MM.1S (cell line): ENCODE data around the gene ZNF335.

Source experiments
- DNase-seq: peaks from one replicate; pipeline ENCODE4 v3.0.0-alpha.2; 2015
- H2AFZ ChIP-seq: fragments of 300-600 bp; sonication (generic); 2 replicates; pipeline ENCODE4 v1.6.0; 2016; ENCODE audit warnings: antibody characterized with exemption, low read length
- H3F3A ChIP-seq: fragments of 300-600 bp; sonication (generic); 2 replicates; pipeline ENCODE4 v1.6.1; 2016; ENCODE audit warnings: mild to moderate bottlenecking, antibody characterized with exemption, low read length, moderate library complexity, mixed read lengths; ENCODE audit not compliant: insufficient read depth
- H3K27ac ChIP-seq: fragments of 300-600 bp; sonication (generic); 2 replicates; pipeline ENCODE4 v1.5.1; 2016; ENCODE audit warnings: mild to moderate bottlenecking, low read length
- H3K27me3 ChIP-seq: fragments of 300-600 bp; sonication (generic); replicated peaks from 2 replicates; pipeline ENCODE4 v1.6.0; 2016; ENCODE audit warnings: low read length; ENCODE audit not compliant: insufficient read depth
- H3K36me3 ChIP-seq: fragments of 300-600 bp; sonication (generic); replicated peaks from 2 replicates; pipeline ENCODE4 v1.6.1; 2016; ENCODE audit warnings: mild to moderate bottlenecking, low read length, mixed read lengths; ENCODE audit not compliant: insufficient read depth
- H3K4me1 ChIP-seq: fragments of 300-600 bp; sonication (generic); 2 replicates; pipeline ENCODE4 v1.6.1; 2016; ENCODE audit warnings: low read length, mixed read lengths
- H3K4me2 ChIP-seq: fragments of 300-600 bp; sonication (generic); 2 replicates; pipeline ENCODE4 v1.6.0; 2016; ENCODE audit warnings: low read depth, low read length
- H3K4me3 ChIP-seq: fragments of 300-600 bp; sonication (generic); 2 replicates; pipeline ENCODE4 v1.5.1; 2016; ENCODE audit warnings: low read length, mixed read lengths
- H3K79me2 ChIP-seq: fragments of 300-600 bp; sonication (generic); 2 replicates; pipeline ENCODE4 v1.6.1; 2016; ENCODE audit warnings: mixed run types, low read length, mixed read lengths
- H3K9ac ChIP-seq: fragments of 300-600 bp; sonication (generic); 2 replicates; pipeline ENCODE4 v1.6.1; 2016; ENCODE audit warnings: low read length, mixed read lengths
- H3K9me2 ChIP-seq: fragments of 300-600 bp; sonication (generic); replicated peaks from 2 replicates; pipeline ENCODE4 v1.6.1; 2016; ENCODE audit warnings: mild to moderate bottlenecking, low read length, mixed read lengths; ENCODE audit not compliant: insufficient read depth
- H3K9me3 ChIP-seq: fragments of 300-600 bp; sonication (generic); replicated peaks from 2 replicates; pipeline ENCODE4 v1.6.1; 2016; ENCODE audit warnings: mild to moderate bottlenecking, low read length, mixed read lengths; ENCODE audit not compliant: insufficient read depth
- H4K20me1 ChIP-seq: fragments of 300-600 bp; sonication (generic); 2 replicates; pipeline ENCODE4 v1.6.1; 2016; ENCODE audit warnings: mild to moderate bottlenecking, low read length, moderate library complexity, mixed read lengths; ENCODE audit not compliant: insufficient read depth
- CTCF ChIP-seq: fragments of 300-600 bp; sonication (generic); IDR thresholded peaks from 2 replicates; pipeline ENCODE4 v1.5.1; 2016; ENCODE audit warnings: antibody characterized with exemption, low read length, mixed read lengths
- EZH2 ChIP-seq: fragments of 300-600 bp; sonication (generic); optimal IDR thresholded peaks from 2 replicates; pipeline ENCODE3; 2017; ENCODE audit warnings: low read depth, mild to moderate bottlenecking, antibody characterized with exemption, low read length, mixed read lengths
- EZH2phosphoT487 ChIP-seq: fragments of 300-600 bp; sonication (generic); IDR thresholded peaks from 2 replicates; pipeline ENCODE4 v1.6.1; 2018; ENCODE audit warnings: antibody characterized with exemption, low read length

The ZNF335 gene

GRCh38 chr20:45953672-45954071 lies 18.3 kb downstream of the ZNF335 start:
- no peaks in the 10 kb centered on the region for H3K9me3 ChIP-seq
- DNase-seq, result no peak

GRCh38 chr20:45952861-45953260 lies 19.1 kb downstream of the ZNF335 start:
- H3K9ac ChIP-seq, result no peak overlapping the region
- H3K4me2 ChIP-seq, result no peak overlapping the region
- no peaks in the 10 kb centered on the region for H3K27me3 ChIP-seq
- no peaks in the 10 kb centered on the region for H3K9me3 ChIP-seq
- DNase-seq, result no peak
- TF ChIP-seq EZH2 (no peak), CTCF (no peak), EZH2phosphoT487 (no peak)
- H3K9me2 ChIP-seq, result no peaks in the 10 kb centered on the region
- no peak overlapping the region for H3K27ac ChIP-seq
- no peaks in the 10 kb centered on the region for H3K79me2 ChIP-seq
- H3F3A ChIP-seq, result no peaks in the 10 kb centered on the region
- no peak overlapping the region for H3K4me3 ChIP-seq
- H4K20me1 ChIP-seq, result no peaks in the 10 kb centered on the region
- H3K4me1 ChIP-seq, result no peaks in the 10 kb centered on the region
- H3K36me3 ChIP-seq, result no peaks in the 10 kb centered on the region; the same call in 1 of the 2 replicates
- H2AFZ ChIP-seq, result no peak overlapping the region

More at GRCh38 chr20:45953672-45954071, 18.3 kb downstream of the ZNF335 start:
- no peaks in the 10 kb centered on the region for H4K20me1 ChIP-seq
- no peak overlapping the region for H3K4me3 ChIP-seq
- H3K4me1 ChIP-seq, result no peaks in the 10 kb centered on the region
- TF ChIP-seq EZH2phosphoT487, result no peak
- no peak for TF ChIP-seq CTCF
- TF ChIP-seq EZH2, result no peak
- no peak overlapping the region for H3K27ac ChIP-seq
- H3K27me3 ChIP-seq, result no peaks in the 10 kb centered on the region
- H2AFZ ChIP-seq, result no peak overlapping the region
- no peaks in the 10 kb centered on the region for H3K9me2 ChIP-seq
- no peak overlapping the region for H3K4me2 ChIP-seq
- no peaks in the 10 kb centered on the region; the same call in 1 of the 2 replicates for H3K36me3 ChIP-seq
- no peaks in the 10 kb centered on the region for H3F3A ChIP-seq
- no peak overlapping the region for H3K9ac ChIP-seq
- no peaks in the 10 kb centered on the region for H3K79me2 ChIP-seq

GRCh38 chr20:45951925-45952834 lies 19.8 kb downstream of the ZNF335 start:
- no peaks in the 10 kb centered on the region for H3K9me3 ChIP-seq
- no peaks in the 10 kb centered on the region for H3F3A ChIP-seq
- H3K4me1 ChIP-seq, result no peaks in the 10 kb centered on the region
- H3K27me3 ChIP-seq, result no peaks in the 10 kb centered on the region
- H3K9me2 ChIP-seq, result no peaks in the 10 kb centered on the region
- no peak overlapping the region for H3K27ac ChIP-seq
- H3K79me2 ChIP-seq, result no peaks in the 10 kb centered on the region
- no peak overlapping the region for H3K4me2 ChIP-seq
- no peak for TF ChIP-seq CTCF
- no peak for TF ChIP-seq EZH2
- no peak for TF ChIP-seq EZH2phosphoT487
- H4K20me1 ChIP-seq, result no peaks in the 10 kb centered on the region
- DNase-seq, result no peak
- no peaks in the 10 kb centered on the region; the same call in 1 of the 2 replicates for H3K36me3 ChIP-seq
- H3K4me3 ChIP-seq, result no peak overlapping the region
- no peak overlapping the region for H3K9ac ChIP-seq
- H2AFZ ChIP-seq, result no peak overlapping the region
